K562 (cell line): Measurements from ENCODE around the gene EPO. TPM values are rescaled to one million over a fixed set of nuclear protein-coding genes. Genes with fewer than 3 reads are reported as not detected.

ENCODE experiments used
- ATAC-seq: fragments of 200-7000 bp; cut with Tn5 transposase; 3 replicates; pipeline ENCODE4 v1.9.1; 2020; ENCODE audit warnings: moderate library complexity
- BruUV-seq: library from RNA; stranded (reverse); fragments of 400-500 nt; replicated peaks from 2 replicates; lab custom pipeline; 2021; lab: Mats Ljungman, UMichigan
- CTCF ChIA-PET: fragments of 300-600 bp; formaldehyde crosslinking; extraction: SDS; loops from one replicate; lab custom pipeline; 2021; ENCODE audit warnings: low intra/inter-chr PET ratio; lab: Yijun Ruan, JAX
- POLR2A ChIA-PET: fragments of 300-600, 350-650 bp; sonication (Branson Sonifier 250); formaldehyde crosslinking; extraction: SDS; loops from one replicate; lab custom pipeline; 2021; ENCODE audit warnings: antibody characterized with exemption, inconsistent platforms; lab: Yijun Ruan, JAX
- DNase-seq, 4 experiments: peaks; one replicate each; pipeline versions ENCODE4 v3.0.0 to v3.0.0-alpha.2; 2011 to 2018; ENCODE audit warnings: low spot score in 3 of 4, mixed read lengths in 3 of 4; ENCODE audit errors: extremely low read depth in 1 of 4
- FAIRE-seq: peaks from 2 replicates; lab custom pipeline; 2011; peaks lifted over from hg19 to GRCh38; lab: Jason Lieb, UNC
- H2AFZ ChIP-seq: 2 replicates; pipeline ENCODE4 v1.6.0; 2011; ENCODE audit warnings: low read depth, low read length, control low read depth, inconsistent platforms
- H3K27ac ChIP-seq: fragments of 200-600 bp; 3 replicates; pipeline ENCODE4 v1.8.0; 2011; ENCODE audit warnings: low read depth, mild to moderate bottlenecking, control low read depth, inconsistent platforms, low read length, moderate library complexity, mixed read lengths; ENCODE audit errors: extremely low read depth
- H3K27me3 ChIP-seq, 2 experiments: fragments of 300-600 bp in 1 of 2; 2 replicates in 1 of 2; 3 replicates in 1 of 2; pipeline versions ENCODE4 v1.6.0 to v1.8.0; 2011; ENCODE audit warnings: inconsistent platforms in 2 of 2, low read length in 2 of 2, mild to moderate bottlenecking in 1 of 2, mixed read lengths in 1 of 2, moderate library complexity in 1 of 2; ENCODE audit not compliant: control insufficient read depth in 2 of 2, insufficient read depth in 2 of 2
- H3K36me3 ChIP-seq: fragments of 300-600 bp; 3 replicates; pipeline ENCODE4 v1.8.0; 2011; ENCODE audit warnings: mild to moderate bottlenecking, low read length, inconsistent platforms; ENCODE audit not compliant: control insufficient read depth, insufficient read depth
- H3K4me1 ChIP-seq, 2 experiments: fragments of 200-600 bp in 1 of 2; replicated peaks in 1 of 2; 2 replicates in 1 of 2; 3 replicates in 1 of 2; pipeline versions ENCODE4 v1.5.1 to v1.8.0; 2011; ENCODE audit warnings: inconsistent platforms in 2 of 2, low read length in 2 of 2, mild to moderate bottlenecking in 1 of 2, mixed read lengths in 1 of 2, moderate library complexity in 1 of 2; ENCODE audit not compliant: control insufficient read depth in 2 of 2, insufficient read depth in 2 of 2
- H3K4me2 ChIP-seq: 2 replicates; pipeline ENCODE4 v1.6.1; 2011; ENCODE audit warnings: low read length, control low read depth, inconsistent platforms, mixed read lengths; ENCODE audit not compliant: insufficient read depth
- H3K4me3 ChIP-seq: fragments of 200-600 bp; sonication (generic), shearing (Covaris generic); 2 replicates; pipeline ENCODE4 v1.5.1; 2016; ENCODE audit warnings: control low read depth, inconsistent platforms
- H3K79me2 ChIP-seq: fragments of 200-600 bp; 3 replicates; pipeline ENCODE4 v1.8.0; 2011; ENCODE audit warnings: low read length, inconsistent platforms; ENCODE audit not compliant: control insufficient read depth, insufficient read depth
- H3K9ac ChIP-seq, 2 experiments: 2 replicates each; pipeline versions ENCODE4 v1.6.0 to v1.6.1; 2011; ENCODE audit warnings: low read depth in 2 of 2, low read length in 2 of 2, control low read depth in 1 of 2, inconsistent platforms in 1 of 2, mild to moderate bottlenecking in 1 of 2, mixed read lengths in 1 of 2; ENCODE audit not compliant: insufficient read depth in 1 of 2
- H3K9me1 ChIP-seq: one replicate; pipeline ENCODE4 v1.6.0; 2011; ENCODE audit warnings: inconsistent platforms, mild to moderate bottlenecking, low read length, moderate library complexity; ENCODE audit not compliant: control insufficient read depth, insufficient read depth
- H3K9me3 ChIP-seq: replicated peaks from 2 replicates; pipeline ENCODE4 v1.5.1; 2011; ENCODE audit warnings: low read depth, low read length, inconsistent platforms; ENCODE audit not compliant: control insufficient read depth, insufficient read depth
- H4K20me1 ChIP-seq: replicated peaks from 2 replicates; pipeline ENCODE4 v1.6.1; 2011; ENCODE audit warnings: low read length, inconsistent platforms, mixed read lengths; ENCODE audit not compliant: control insufficient read depth, insufficient read depth
- SAFB ChIP-seq: fragments of 200-400 bp; formaldehyde crosslinking; IDR thresholded peaks from 2 replicates; pipeline ENCODE4 v1.6.1; 2017; ENCODE audit warnings: low read depth, low read length, borderline replicate concordance
- ZBTB12 ChIP-seq: fragments of 250-450 bp; sonication (Bioruptor Pico); IDR thresholded peaks from 2 replicates; pipeline ENCODE4 v1.4.0; 2020
- ZNF431 ChIP-seq: sonication (generic); formaldehyde crosslinking; IDR thresholded peaks from 2 replicates; pipeline ENCODE4 v1.8.0; 2022; ENCODE audit warnings: mild to moderate bottlenecking, missing genetic modification reagents
- WGBS: fragments of 100-300 bp; shearing (Covaris generic); methylation state at CpG from one replicate; pipeline ENCODE4 v1.1.6; 2016; ENCODE audit warnings: low coverage, mixed read lengths; ENCODE audit not compliant: insufficient coverage; ENCODE audit errors: missing lambda C conversion rate; 5-methylcytosine and 5-hydroxymethylcytosine counted together
- in situ Hi-C: fragments of 300-500 bp; cut with MboI; formaldehyde crosslinking; loops from 4 replicates; pipeline ENCODE4 v1.15.0; 2018; ENCODE audit warnings: inconsistent platforms, mixed read lengths
- intact Hi-C: fragments of 100-400 bp; cut with micrococcal nuclease; formaldehyde crosslinking; loops from 2 replicates; pipeline ENCODE4 v1.14.2; 2022
- polyA plus RNA-seq, 8 experiments: library from polyadenylated mRNA; depleted of rRNA in 4 of 8; stranded (reverse) in 5 of 8; unstranded in 3 of 8; fragments of >200 nt; fragmentation: Nextera tagmentation in 2 of 8; fragmentation: Illumina TruSeq in 1 of 8; extraction: Ambion mirVana in 2 of 8; extraction: Trizol in 1 of 8; gene quantifications; 2 replicates each; pipeline versions ENCODE4 v1.2.1 to v1.2.3, GENCODE V29; 2011 to 2014; ENCODE audit warnings: inconsistent platforms in 1 of 8, missing spikeins in 1 of 8
- total RNA-seq, 7 experiments: library from RNA; depleted of rRNA in 6 of 7; stranded (reverse); fragments of >200 nt in 6 of 7; fragmentation: Illumina TruSeq in 2 of 7; extraction: Trizol in 2 of 7; gene quantifications; 2 replicates each; pipeline versions ENCODE4 v1.2.1 to v1.2.3, GENCODE V29; 2011 to 2021; ENCODE audit warnings: low replicate concordance in 1 of 7

Gene EPO
- total and polyA plus RNA-seq, 9 of the 15 experiments (the other 6 are each of a cell fraction or from before 2014, with no cell fraction given): 0.06 to 0.41 (median 0.07) TPM; not detected in 6

GRCh38 chr7:100745184-100745583, 24.9 kb downstream of the EPO start (continued):
- TF ChIP-seq SAFB (peak; percentile 86; the same call in 1 of the 2 replicates), ZNF431 (CRISPR knock-in tag) (no peak)

- H3K79me2 ChIP-seq: no peaks in the 10 kb centered on the region
- no peak for FAIRE-seq
- 2% methylated on average over 5 of the region's 5 CpGs for WGBS
- in situ Hi-C loops: no loop called here
- H3K9me1 ChIP-seq: no peaks in the 10 kb centered on the region
- no peaks in the 10 kb centered on the region for H3K9me3 ChIP-seq
- no peak overlapping the region for H3K9ac ChIP-seq
- no peaks in the 10 kb centered on the region for H3K36me3 ChIP-seq
- H2AFZ ChIP-seq: no peak overlapping the region
- H3K4me3 ChIP-seq: no peak overlapping the region
- no peaks in the 10 kb centered on the region for H4K20me1 ChIP-seq
- ATAC-seq: peak; percentile 24; the same call in 1 of the 3 replicates
- CTCF ChIA-PET: no interaction called here
- H3K27ac ChIP-seq: no peak overlapping the region
- H3K27me3 ChIP-seq: peaks cover 30 to 47% of the 10 kb centered on the region in 2 experiments
- peaks cover 0 to under 1% of the 10 kb centered on the region in 2 experiments; a peak in 2 of 5 replicates for H3K4me1 ChIP-seq
- H3K4me2 ChIP-seq: no peak overlapping the region
- POLR2A ChIA-PET: interaction anchor here (0.6 to 1.1 kb wide), 3 partner anchors 18 to 47 kb away, joined by 3 to 4 read pairs (median 3); partner anchors contain the start of gene POP7
- intact Hi-C loops: no loop called here
- BruUV-seq: no TSS peak
- no peak for DNase-seq
- TF ChIP-seq SAFB (peak; percentile 12; the same call in 1 of the 2 replicates), ZBTB12 (CRISPR knock-in tag) (no peak)
Measured at GRCh38 chr7:100752994-100753393, 32.7 kb downstream of the EPO start.
